Spleen (tissue), 7 donors: ENCODE data around the gene GRPEL1.

Experiments
- CTCF ChIP-seq, 11 experiments: fragments of 200-600 bp in 7 of 11; fragments of 450-650 bp in 4 of 11; sonication (generic) in 4 of 11; IDR thresholded peaks in 8 of 11; conservative IDR thresholded peaks in 3 of 11; 1 replicate in 7 of 11; 2 replicates in 4 of 11; pipeline versions ENCODE4 v1.4.0 to v1.8.0; 2016 to 2021; ENCODE audit warnings: antibody characterized with exemption in 11 of 11, inconsistent platforms in 4 of 11, mild to moderate bottlenecking in 1 of 11
- POLR2AphosphoS5 ChIP-seq, 3 donors: sonication (generic); formaldehyde crosslinking; IDR thresholded peaks; one replicate each; pipeline ENCODE4 v1.5.1; 2017; ENCODE audit warnings: antibody characterized with exemption in 3 of 3
- donor health status: DM: no; HTN: no; CAD: no; lungs with moderate emphysema.
- donor health status: DM: no; HTN: no; CAD: no.
- donor health status: DM: no; HTN: no; CAD: no.

- TF ChIP-seq CTCF (IDR thresholded peaks at IDR 0.05 in 8 of 11, conservative IDR thresholded peaks at IDR 0.05 in 3 of 11) (peak; percentile 98 to 99 (median 99)), POLR2AphosphoS5 (IDR thresholded peaks at IDR 0.05) (peak in 2 of 3 donors; percentile 57 to 72)
Measured at GRCh38 chr4:7070729-7071511, 3.1 kb upstream of the GRPEL1 start.
